OCI-LY7 (cell line): Measurements from ENCODE around the gene CRK. TPM values are rescaled to one million over a fixed set of nuclear protein-coding genes. Genes with fewer than 3 reads are reported as not detected.
"Not testable (repeated sequence)": the region's sequence is repeated elsewhere in the genome, so short reads cannot be mapped to it uniquely, and the experiment has no call there.

ENCODE experiments used
- BruUV-seq: library from RNA; stranded (reverse); fragments of 400-500 nt; replicated peaks from 2 replicates; lab custom pipeline; 2021; lab: Mats Ljungman, UMichigan
- CTCF ChIA-PET: fragments of 300-600 bp; sonication (Branson Sonifier 250); formaldehyde crosslinking; loops from one replicate; lab custom pipeline; 2022; ENCODE audit warnings: antibody characterized with exemption; ENCODE audit not compliant: unreplicated experiment; lab: Charles Lee
- POLR2A ChIA-PET: fragments of 300-600 bp; sonication (Branson Sonifier 250); formaldehyde crosslinking; loops from one replicate; lab custom pipeline; 2022; ENCODE audit warnings: antibody characterized with exemption; lab: Charles Lee
- DNase-seq: peaks from one replicate; pipeline ENCODE4 v3.0.0-alpha.2; 2015; ENCODE audit warnings: low spot score
- H2AFZ ChIP-seq: fragments of 200-600 bp; sonication (generic), shearing (Covaris generic); 2 replicates; pipeline ENCODE4 v1.6.1; 2014; ENCODE audit warnings: mild to moderate bottlenecking, antibody characterized with exemption, low read length, moderate library complexity
- H3K27ac ChIP-seq: fragments of 200-600 bp; sonication (generic); 2 replicates; pipeline ENCODE4 v1.5.1; 2014; ENCODE audit warnings: mixed run types, low read depth, mild to moderate bottlenecking, moderate library complexity, low read length, inconsistent platforms; ENCODE audit not compliant: poor library complexity, severe bottlenecking
- H3K36me3 ChIP-seq: fragments of 200-600 bp; sonication (generic); 2 replicates; pipeline ENCODE4 v1.6.1; 2014; ENCODE audit warnings: mild to moderate bottlenecking, antibody characterized with exemption, low read length, moderate library complexity, mixed read lengths; ENCODE audit not compliant: insufficient read depth
- H3K4me1 ChIP-seq: fragments of 200-600 bp; sonication (generic); 2 replicates; pipeline ENCODE4 v1.5.1; 2014; ENCODE audit warnings: mild to moderate bottlenecking, low read length; ENCODE audit not compliant: insufficient read depth, poor library complexity, severe bottlenecking
- H3K4me2 ChIP-seq: fragments of 200-600 bp; sonication (generic); 2 replicates; pipeline ENCODE4 v1.6.1; 2014; ENCODE audit warnings: mild to moderate bottlenecking, low read length
- H3K4me3 ChIP-seq: fragments of 200-600 bp; sonication (generic); 2 replicates; pipeline ENCODE4 v1.5.1; 2014; ENCODE audit warnings: mild to moderate bottlenecking, low read depth, low read length; ENCODE audit not compliant: poor library complexity, severe bottlenecking
- H3K79me2 ChIP-seq: fragments of 200-600 bp; sonication (generic); 2 replicates; pipeline ENCODE4 v1.6.1; 2016; ENCODE audit warnings: low read depth, mild to moderate bottlenecking, low read length, moderate library complexity, mixed read lengths; ENCODE audit not compliant: insufficient read depth
- H3K9me2 ChIP-seq: fragments of 200-600 bp; sonication (generic); 2 replicates; pipeline ENCODE4 v1.6.1; 2016; ENCODE audit warnings: mild to moderate bottlenecking, low read length, mixed read lengths; ENCODE audit not compliant: insufficient read depth
- H3K9me3 ChIP-seq: fragments of 200-600 bp; sonication (generic); 2 replicates; pipeline ENCODE4 v1.6.1; 2014; ENCODE audit warnings: mild to moderate bottlenecking, mixed run types, low read length, mixed read lengths
- H4K20me1 ChIP-seq: fragments of 200-600 bp; sonication (generic); 2 replicates; pipeline ENCODE4 v1.6.1; 2014; ENCODE audit warnings: mild to moderate bottlenecking, antibody characterized with exemption, low read length, moderate library complexity, mixed read lengths; ENCODE audit not compliant: insufficient read depth
- CTCF ChIP-seq: fragments of 200-600 bp; sonication (generic); conservative IDR thresholded peaks from 2 replicates; pipeline ENCODE4 v1.5.1; 2014; ENCODE audit warnings: mild to moderate bottlenecking, antibody characterized with exemption, low read length, moderate library complexity, mixed read lengths
- EZH2phosphoT487 ChIP-seq: fragments of 200-600 bp; sonication (generic); IDR thresholded peaks from 2 replicates; pipeline ENCODE4 v1.6.1; 2018; ENCODE audit warnings: low read depth, borderline replicate concordance, mild to moderate bottlenecking, mixed run types, antibody characterized with exemption, low read length, moderate library complexity, mixed read lengths
- intact Hi-C: fragments of 100-400 bp; cut with micrococcal nuclease; formaldehyde crosslinking; loops from one replicate; pipeline ENCODE4 v1.10.0; 2022; ENCODE audit not compliant: unreplicated experiment
- total RNA-seq, 2 experiments: library from RNA; depleted of rRNA in 1 of 2; stranded (reverse); fragments of >200 nt in 1 of 2; shearing (Covaris generic) in 1 of 2; gene quantifications; 2 replicates each; pipeline ENCODE4 v1.2.3, GENCODE V29; 2014 to 2022

The CRK gene
- total RNA-seq, 2 experiments from 2014 or later: 30.4 to 32.0 TPM

GRCh38 chr17:1442721-1443120, 13.3 kb downstream of the CRK start:
- H3K27ac ChIP-seq, DNase-seq, H4K20me1 ChIP-seq, H3K4me1 ChIP-seq, CTCF ChIA-PET, H3K4me2 ChIP-seq, intact Hi-C loops, H3K9me3 ChIP-seq, H3K9me2 ChIP-seq, H3K4me3 ChIP-seq, BruUV-seq, H2AFZ ChIP-seq, POLR2A ChIA-PET: not testable (repeated sequence)
- H3K36me3 ChIP-seq: peaks cover 58% of the 10 kb centered on the region
- H3K79me2 ChIP-seq: peaks cover 71% of the 10 kb centered on the region

- H3K27ac ChIP-seq: no peak overlapping the region
- BruUV-seq: no TSS peak
- ChIA-PET CTCF (no interaction called here), POLR2A (interaction anchor here (1.0 kb wide), 1 partner anchor 28 kb away, joined by 4 read pairs; no protein-coding TSS in a partner anchor)
- H3K9me2 ChIP-seq: no peaks in the 10 kb centered on the region
- no peak overlapping the region for H2AFZ ChIP-seq
- H3K79me2 ChIP-seq: peaks cover 69% of the 10 kb centered on the region
- H3K4me2 ChIP-seq: no peak overlapping the region
- H3K4me3 ChIP-seq: no peak overlapping the region
- peaks cover 59% of the 10 kb centered on the region for H3K36me3 ChIP-seq
- TF ChIP-seq EZH2phosphoT487 (no peak), CTCF (no peak)
- H3K4me1 ChIP-seq: no peaks in the 10 kb centered on the region
- H3K9me3 ChIP-seq: no peaks in the 10 kb centered on the region
- no peak for DNase-seq
- no peaks in the 10 kb centered on the region for H4K20me1 ChIP-seq
- intact Hi-C loops: no loop called here
Observed at GRCh38 chr17:1442187-1442586, 13.8 kb downstream of the CRK start.

GRCh38 chr17:1440921-1441320, 15.1 kb downstream of the CRK start:
- Histone ChIP-seq H3K79me2 (peaks cover 70% of the 10 kb centered on the region), H3K4me3 (no peak overlapping the region), H3K4me1 (peaks cover 2% of the 10 kb centered on the region), H3K36me3 (peaks cover 68% of the 10 kb centered on the region), H3K9me3 (no peaks in the 10 kb centered on the region), H3K4me2 (no peak overlapping the region), H4K20me1 (no peaks in the 10 kb centered on the region), H3K27ac (no peak overlapping the region), H2AFZ (no peak overlapping the region), H3K9me2 (no peaks in the 10 kb centered on the region)
- ChIA-PET CTCF (no interaction called here), POLR2A (interaction anchor here (1.0 kb wide), 1 partner anchor 27 kb away, joined by 4 read pairs; no protein-coding TSS in a partner anchor)
- no TSS peak for BruUV-seq
- DNase-seq: no peak
- intact Hi-C loops: no loop called here
- TF ChIP-seq CTCF (no peak), EZH2phosphoT487 (no peak)
